Ovary (tissue), 9 donors: ENCODE results near the gene ARHGAP44. TPM values are rescaled to one million over a fixed set of nuclear protein-coding genes. Genes with fewer than 3 reads are reported as not detected.
"Not testable (repeated sequence)": the region's sequence is repeated elsewhere in the genome, so short reads cannot be mapped to it uniquely, and the experiment has no call there.

ENCODE experiments used
- DNase-seq, 5 donors: peaks; one replicate each; pipeline ENCODE4 v3.0.0-alpha.2; 2019 to 2020
- H3K27ac ChIP-seq, 2 donors: fragments of 200-600 bp; one replicate each; pipeline versions ENCODE4 v1.5.1 to v1.8.0; 2019 to 2022
- H3K27me3 ChIP-seq: fragments of 200-600 bp; one replicate; pipeline ENCODE4 v1.8.0; 2022
- H3K36me3 ChIP-seq: fragments of 200-600 bp; sonication (generic); one replicate; pipeline ENCODE4 v1.5.1; 2019
- H3K4me1 ChIP-seq: one replicate; pipeline ENCODE4 v1.8.1; 2013; ENCODE audit warnings: mild to moderate bottlenecking, moderate library complexity; ENCODE audit not compliant: insufficient read depth
- H3K4me3 ChIP-seq: fragments of 200-600 bp; sonication (generic); one replicate; pipeline ENCODE4 v1.5.1; 2017
- H3K9me3 ChIP-seq, 2 donors: fragments of 200-600 bp in 1 of 2; sonication (generic) in 1 of 2; one replicate each; pipeline versions ENCODE4 v1.5.1 to v1.8.1; 2013 to 2019; ENCODE audit warnings: mild to moderate bottlenecking in 1 of 2, moderate library complexity in 1 of 2
- EP300 ChIP-seq: sonication (generic); formaldehyde crosslinking; IDR thresholded peaks from one replicate; pipeline ENCODE4 v1.6.1; 2017; ENCODE audit warnings: antibody characterized with exemption
- POLR2A ChIP-seq: fragments of 450-650 bp; IDR thresholded peaks from one replicate; pipeline ENCODE4 v1.6.1; 2017; ENCODE audit warnings: antibody characterized with exemption, mild to moderate bottlenecking, moderate library complexity
- WGBS, 3 donors: extraction: QIAGEN DNeasy Blood & Tissue Kit in 1 of 3; methylation state at CpG; one replicate each; pipeline versions ENCODE4 v1.1.5 to v1.1.7; 2013 to 2017; 5-methylcytosine and 5-hydroxymethylcytosine counted together
- intact Hi-C, 4 donors: fragments of 100-400 bp; cut with DNase I; formaldehyde crosslinking; loops; one replicate each; pipeline versions ENCODE4 v1.11.0 to v1.15.1; 2022 to 2023
- polyA plus RNA-seq, 2 donors: library from polyadenylated mRNA; stranded (reverse); fragments of 200-250 nt in 1 of 2; fragments of 350-450 nt in 1 of 2; fragmentation: Illumina TruSeq in 1 of 2; extraction: RNeasy Lipid Tissue Mini Kit (QIAGEN cat#74804) in 1 of 2; gene quantifications; one replicate each; pipeline ENCODE4 v1.2.3, GENCODE V29; 2013 to 2014
- total RNA-seq, 7 donors: library from RNA; depleted of rRNA in 2 of 7; stranded (reverse); fragments of >200 nt in 2 of 7; fragmentation: NEBNext Ultra II Directional in 3 of 7; extraction: Animal tissue kit (Norgen Biotek cat#: 25700) in 3 of 7; gene quantifications; one replicate each; pipeline versions ENCODE4 v1.1.0 to v1.2.4, GENCODE V29; 2016 to 2023
- TF ChIP-seq, protein P1 (sequence below), 3 donors: fragments of 450-650 bp in 2 of 3; fragments of 200-600 bp in 1 of 3; IDR thresholded peaks; one replicate each; pipeline versions ENCODE4 v1.5.1 to v1.8.0; 2016 to 2022; ENCODE audit warnings: antibody characterized with exemption in 3 of 3, mild to moderate bottlenecking in 1 of 3
- donor health status: DM: no; HTN: no; CAD: no; lungs with moderate emphysema.
- donor health status: DM: no; HTN: no; CAD: no.
- donor health status: Bipolar disorder and iron deficiency.
- donor health status: DM: yes; HTN: yes; CAD: no.
- donor health status: DM: no; HTN: no; CAD: no.
- donor health status: DM: yes; HTN: yes; CAD: no.

The ARHGAP44 gene
- total and polyA plus RNA-seq, 9 donors: 6.8 to 16.5 (median 9.9) TPM

DNA sequence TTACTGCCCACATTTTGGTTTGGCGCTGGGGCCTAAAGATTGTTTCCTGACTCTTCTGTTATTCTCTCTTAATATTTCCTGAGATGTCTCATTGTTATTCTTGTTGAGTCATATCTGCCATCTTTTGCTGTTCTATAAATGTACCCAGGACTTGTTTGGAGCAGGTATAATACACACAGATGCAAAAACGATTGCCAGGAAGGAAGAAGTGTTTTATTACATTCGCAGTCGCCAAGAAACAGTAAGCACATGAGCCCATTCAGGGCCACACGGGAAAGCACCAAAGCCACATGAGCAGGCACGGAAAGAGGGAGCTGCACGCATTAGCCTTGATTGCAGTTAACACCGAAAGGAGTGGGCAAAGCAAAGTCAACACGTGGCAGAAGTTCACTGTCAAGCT lies 70.2 kb downstream of the ARHGAP44 start:
- intact Hi-C loops: no loop called here
- WGBS, 3 donors: 84 to 88% (median 85%) methylated on average over 9 of the region's 9 CpGs
- no peak for DNase-seq
- H3K36me3 ChIP-seq: no peaks in the 10 kb centered on the region
- TF ChIP-seq POLR2A (no peak), EP300 (no peak)
- TF ChIP-seq, protein P1, sequence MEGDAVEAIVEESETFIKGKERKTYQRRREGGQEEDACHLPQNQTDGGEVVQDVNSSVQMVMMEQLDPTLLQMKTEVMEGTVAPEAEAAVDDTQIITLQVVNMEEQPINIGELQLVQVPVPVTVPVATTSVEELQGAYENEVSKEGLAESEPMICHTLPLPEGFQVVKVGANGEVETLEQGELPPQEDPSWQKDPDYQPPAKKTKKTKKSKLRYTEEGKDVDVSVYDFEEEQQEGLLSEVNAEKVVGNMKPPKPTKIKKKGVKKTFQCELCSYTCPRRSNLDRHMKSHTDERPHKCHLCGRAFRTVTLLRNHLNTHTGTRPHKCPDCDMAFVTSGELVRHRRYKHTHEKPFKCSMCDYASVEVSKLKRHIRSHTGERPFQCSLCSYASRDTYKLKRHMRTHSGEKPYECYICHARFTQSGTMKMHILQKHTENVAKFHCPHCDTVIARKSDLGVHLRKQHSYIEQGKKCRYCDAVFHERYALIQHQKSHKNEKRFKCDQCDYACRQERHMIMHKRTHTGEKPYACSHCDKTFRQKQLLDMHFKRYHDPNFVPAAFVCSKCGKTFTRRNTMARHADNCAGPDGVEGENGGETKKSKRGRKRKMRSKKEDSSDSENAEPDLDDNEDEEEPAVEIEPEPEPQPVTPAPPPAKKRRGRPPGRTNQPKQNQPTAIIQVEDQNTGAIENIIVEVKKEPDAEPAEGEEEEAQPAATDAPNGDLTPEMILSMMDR (IDR thresholded peaks at IDR 0.05): no peak
- no peaks in the 10 kb centered on the region for H3K9me3 ChIP-seq
- no peak overlapping the region for H3K27ac ChIP-seq
- no peaks in the 10 kb centered on the region for H3K4me1 ChIP-seq
- H3K27me3 ChIP-seq: no peaks in the 10 kb centered on the region
- H3K4me3 ChIP-seq: no peak overlapping the region

DNA sequence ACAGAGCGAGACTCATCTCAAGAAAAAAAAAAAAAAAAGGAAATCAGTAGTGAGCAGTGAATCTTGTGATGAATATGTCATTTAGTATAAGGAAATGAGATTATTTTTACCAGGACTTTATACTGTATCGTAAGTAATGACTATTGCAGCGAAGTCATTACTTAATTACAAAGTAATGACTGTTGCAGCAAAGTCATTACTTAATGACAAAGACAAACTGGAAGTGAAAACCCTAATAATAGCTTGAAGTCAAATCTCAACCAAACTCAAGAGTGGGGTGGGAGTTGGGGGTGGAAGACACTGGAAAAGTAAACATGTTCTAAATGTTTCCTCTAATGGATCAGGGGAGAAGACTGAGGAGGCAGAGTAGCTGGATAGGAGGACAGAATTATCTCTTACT lies 76.5 kb downstream of the ARHGAP44 start:
- H3K4me3 ChIP-seq: no peak overlapping the region
- intact Hi-C loops: no loop called here
- H3K9me3 ChIP-seq: no peaks in the 10 kb centered on the region
- H3K27ac ChIP-seq: no peak overlapping the region
- no peaks in the 10 kb centered on the region for H3K4me1 ChIP-seq
- DNase-seq: no peak
- WGBS, 3 donors: 96 to 98% (median 97%) methylated on average over 3 of the region's 3 CpGs
- TF ChIP-seq, protein P1 (IDR thresholded peaks at IDR 0.05): no peak
- TF ChIP-seq EP300 (no peak), POLR2A (no peak)
- H3K36me3 ChIP-seq: no peaks in the 10 kb centered on the region
- no peaks in the 10 kb centered on the region for H3K27me3 ChIP-seq

DNA sequence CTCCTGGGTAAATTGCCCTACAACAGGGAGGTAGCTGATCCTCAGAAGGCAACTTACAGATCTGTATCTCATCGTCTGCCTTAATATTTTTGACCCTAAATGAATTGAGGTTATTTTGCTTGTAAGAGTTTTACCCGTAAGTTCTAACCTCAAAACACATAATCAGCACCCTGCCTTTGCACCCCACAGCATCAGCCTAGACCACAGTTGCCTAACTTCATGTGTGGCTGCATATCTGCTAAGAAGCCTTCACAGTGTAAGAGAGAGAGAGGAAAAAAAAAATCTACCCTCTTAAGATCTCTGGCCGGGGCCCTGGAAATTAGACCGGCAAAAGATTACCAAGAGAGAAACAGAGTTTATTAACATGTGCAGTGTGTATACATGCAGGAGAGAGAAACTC lies 76.9 kb downstream of the ARHGAP44 start:
- Histone ChIP-seq H3K9me3 (no peaks in the 10 kb centered on the region), H3K27me3 (no peaks in the 10 kb centered on the region), H3K36me3 (no peaks in the 10 kb centered on the region), H3K4me1 (no peaks in the 10 kb centered on the region), H3K27ac (no peak overlapping the region), H3K4me3 (no peak overlapping the region)
- WGBS, 3 donors: 74 to 78% (median 76%) methylated on average over 4 of the region's 4 CpGs
- intact Hi-C loops: no loop called here
- no peak for DNase-seq
- TF ChIP-seq, protein P1 (IDR thresholded peaks at IDR 0.05): no peak
- TF ChIP-seq POLR2A (no peak), EP300 (no peak)

DNA sequence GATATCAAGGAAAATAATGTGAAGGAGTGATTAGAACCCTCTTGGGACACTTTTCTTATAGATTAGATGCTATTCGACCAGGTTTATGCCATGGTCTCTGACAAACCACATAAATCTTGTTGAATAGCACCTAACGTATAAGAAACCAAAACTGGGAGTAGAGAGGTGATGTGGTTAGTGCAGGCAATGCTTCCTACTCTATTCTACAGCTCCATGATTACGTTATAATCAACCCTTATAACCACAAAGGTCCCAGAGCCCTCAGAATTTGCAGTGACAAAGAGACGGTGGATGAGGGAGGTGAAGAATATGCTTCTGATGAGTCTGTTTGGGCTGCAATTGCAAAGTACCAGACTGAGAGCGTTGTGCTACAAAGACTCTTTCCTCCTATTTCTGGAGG lies 78.4 kb downstream of the ARHGAP44 start:
- Histone ChIP-seq H3K4me1 (no peaks in the 10 kb centered on the region), H3K4me3 (no peak overlapping the region), H3K9me3 (no peaks in the 10 kb centered on the region), H3K27me3 (no peaks in the 10 kb centered on the region), H3K36me3 (no peaks in the 10 kb centered on the region), H3K27ac (no peak overlapping the region)
- no peak for TF ChIP-seq EP300
- TF ChIP-seq, protein P1 (IDR thresholded peaks at IDR 0.05): no peak
- no peak for TF ChIP-seq POLR2A
- WGBS, 3 donors: 89 to 93% (median 90%) methylated on average over 5 of the region's 5 CpGs
- DNase-seq: no peak
- intact Hi-C loops: no loop called here

DNA sequence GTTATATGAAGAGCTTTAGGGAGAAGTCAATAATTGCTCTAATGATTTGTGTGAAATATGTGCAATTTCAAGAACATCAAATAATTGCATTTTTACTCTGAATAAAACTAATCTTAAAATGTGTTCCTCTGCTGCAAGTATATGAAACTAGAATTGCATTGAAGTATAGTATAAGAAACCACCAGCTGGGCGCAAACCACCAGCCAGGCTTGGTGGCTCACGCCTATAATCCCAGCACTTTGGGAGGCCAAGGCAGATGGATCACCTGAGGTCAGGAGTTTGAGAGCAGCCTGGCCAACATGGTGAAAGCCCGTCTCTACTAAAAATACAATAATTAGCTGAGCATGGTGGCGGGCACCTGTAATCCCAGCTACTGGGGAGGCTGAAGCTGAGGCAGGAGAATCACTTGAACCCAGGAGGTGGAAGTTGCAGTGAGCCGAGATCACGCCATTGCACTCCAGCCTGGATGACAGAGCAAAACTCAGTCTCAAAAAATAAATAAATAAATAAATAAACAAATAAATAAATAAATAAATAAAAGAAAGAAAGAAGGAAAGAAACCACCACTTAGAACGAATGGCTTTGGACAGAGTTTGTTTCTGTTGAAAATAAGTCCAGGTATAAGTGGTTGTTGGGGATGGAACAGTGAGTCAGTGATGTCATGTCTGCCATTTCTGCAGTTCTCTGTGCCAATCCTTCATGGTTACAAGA lies 84.3 kb downstream of the ARHGAP44 start:
- DNase-seq, H3K4me1 ChIP-seq, intact Hi-C loops, H3K36me3 ChIP-seq, H3K27ac ChIP-seq, H3K4me3 ChIP-seq, H3K27me3 ChIP-seq, H3K9me3 ChIP-seq: not testable (repeated sequence)
- WGBS, 3 donors: 96 to 97% (median 96%) methylated on average over 7 of the region's 7 CpGs
